ENCODE results near the gene ERBB2.

The ERBB2 gene

GRCh38 chr17:39699818-39700147 is at the start of gene ERBB2:
Gene ERBB2, plus strand, starts transcription at chr17:39700064. Its CDS starts 175 bp downstream, at chr17:39700239.
- peak; percentile 71 for DNase-seq (ENCODE audit: low spot score)

GRCh38 chr17:39650121-39650579 is 49.7 kb upstream of the ERBB2 start:
- DNase-seq (ENCODE audit: low spot score), result no peak

GRCh38 chr17:39651923-39652586 is 47.8 kb upstream of the ERBB2 start:
- DNase-seq (ENCODE audit: low spot score), result no peak

- DNase-seq (ENCODE audit: low spot score), result no peak
Measured at GRCh38 chr17:39652587-39653315, 47.1 kb upstream of the ERBB2 start.

- DNase-seq (ENCODE audit: low spot score), result no peak
Measured at GRCh38 chr17:39653316-39653661, 46.6 kb upstream of the ERBB2 start.

GRCh38 chr17:39653662-39654331 is 46.1 kb upstream of the ERBB2 start:
- DNase-seq (ENCODE audit: low spot score), result peak; percentile 86

GRCh38 chr17:39655105-39655504 is 44.8 kb upstream of the ERBB2 start:
- no peak for DNase-seq (ENCODE audit: low spot score)

- DNase-seq (ENCODE audit: low spot score), result no peak
Measured at GRCh38 chr17:39658346-39658745, 41.5 kb upstream of the ERBB2 start.

GRCh38 chr17:39658760-39659159 is 41.1 kb upstream of the ERBB2 start:
- no peak for DNase-seq (ENCODE audit: low spot score)

- no peak for DNase-seq (ENCODE audit: low spot score)
Measured at GRCh38 chr17:39659279-39660010, 40.4 kb upstream of the ERBB2 start.

GRCh38 chr17:39660011-39660360 is 39.9 kb upstream of the ERBB2 start:
- DNase-seq (ENCODE audit: low spot score), result no peak

GRCh38 chr17:39660397-39661385 is 39.2 kb upstream of the ERBB2 start:
- no peak for DNase-seq (ENCODE audit: low spot score)

- no peak for DNase-seq (ENCODE audit: low spot score)
Measured at GRCh38 chr17:39661744-39662541, 37.9 kb upstream of the ERBB2 start.

GRCh38 chr17:39662551-39663339 is 37.1 kb upstream of the ERBB2 start:
- DNase-seq (ENCODE audit: low spot score), result no peak

GRCh38 chr17:39663340-39663687 is 36.5 kb upstream of the ERBB2 start:
- no peak for DNase-seq (ENCODE audit: low spot score)

- DNase-seq (ENCODE audit: low spot score), result no peak
Measured at GRCh38 chr17:39663688-39664580, 35.9 kb upstream of the ERBB2 start.

GRCh38 chr17:39664581-39665561 is 35.0 kb upstream of the ERBB2 start, which contains the start of gene TCAP:
Gene TCAP, plus strand, starts transcription at chr17:39665349. Its CDS starts 11 bp downstream, at chr17:39665360.
- DNase-seq (ENCODE audit: low spot score), result no peak

All from HuH-7.5 (cell line).